ENCODE data around the gene BMPR1B.

DNA sequence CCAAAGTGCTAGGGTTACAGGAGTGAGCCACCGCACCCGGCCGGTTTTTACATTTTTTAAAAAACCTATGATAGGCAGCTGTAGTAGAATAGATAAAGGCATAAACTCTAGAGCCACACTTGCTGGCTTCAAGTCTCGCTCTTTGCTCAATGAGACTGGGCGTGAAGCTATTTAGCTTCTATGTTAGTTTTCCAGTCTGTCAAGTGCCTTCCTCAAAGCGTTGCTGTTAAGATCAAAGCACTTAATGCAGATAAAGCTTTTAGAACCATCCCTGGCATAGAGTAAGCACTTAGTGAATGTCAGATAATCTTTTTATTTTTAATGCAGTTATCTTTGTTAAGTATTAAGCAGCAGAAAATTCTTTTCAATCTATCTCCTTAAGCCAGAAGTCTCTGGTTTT lies 42.0 kb upstream of the BMPR1B start:
- TF ChIP-seq TAF1 (IDR thresholded peaks at IDR 0.05; ENCODE audit: borderline replicate concordance, insufficient read depth, low read length): no peak
- TF ChIP-seq POLR2AphosphoS5 (IDR thresholded peaks at IDR 0.05; ENCODE audit: low read depth, low read length): no peak

Measured in PFSK-1 (cell line).